Smooth muscle cell (in vitro differentiated cells): ENCODE data around the gene ANKS1B. TPM values are rescaled to one million over a fixed set of nuclear protein-coding genes. Genes with fewer than 3 reads are reported as not detected.
"Not testable (repeated sequence)": the region's sequence is repeated elsewhere in the genome, so short reads cannot be mapped to it uniquely, and the experiment has no call there.

ENCODE experiments used
- DNase-seq: peaks from one replicate; lab custom pipeline; 2025; ENCODE audit not compliant: unreplicated experiment; lab: John Stamatoyannopoulos, UW
- H2AFZ ChIP-seq: fragments of 200-600 bp; sonication (generic); 2 replicates; pipeline ENCODE4 v1.6.0; 2016; ENCODE audit warnings: antibody characterized with exemption, low read depth, mild to moderate bottlenecking
- H3F3A ChIP-seq: fragments of 200-600 bp; sonication (generic); 2 replicates; pipeline ENCODE4 v1.6.0; 2017; ENCODE audit warnings: antibody characterized with exemption, low read depth
- H3K27ac ChIP-seq: fragments of 200-600 bp; sonication (generic); 2 replicates; pipeline ENCODE4 v1.5.1; 2016; ENCODE audit warnings: low read depth, mild to moderate bottlenecking
- H3K27me3 ChIP-seq: fragments of 200-600 bp; sonication (generic); 2 replicates; pipeline ENCODE4 v1.6.1; 2016; ENCODE audit warnings: low read depth, mild to moderate bottlenecking
- H3K36me3 ChIP-seq: fragments of 200-600 bp; sonication (generic); 2 replicates; pipeline ENCODE4 v1.5.1; 2016; ENCODE audit warnings: low read depth
- H3K4me1 ChIP-seq: fragments of 200-600 bp; sonication (generic); 2 replicates; pipeline ENCODE4 v1.5.1; 2016; ENCODE audit warnings: low read depth
- H3K4me2 ChIP-seq: fragments of 200-600 bp; sonication (generic); 2 replicates; pipeline ENCODE4 v1.6.0; 2016; ENCODE audit warnings: mild to moderate bottlenecking
- H3K4me3 ChIP-seq: fragments of 200-600 bp; sonication (generic); 2 replicates; pipeline ENCODE4 v1.5.1; 2016; ENCODE audit warnings: mild to moderate bottlenecking
- H3K79me2 ChIP-seq: fragments of 200-600 bp; sonication (generic); 2 replicates; pipeline ENCODE4 v1.6.0; 2016; ENCODE audit warnings: low read depth, mild to moderate bottlenecking
- H3K9ac ChIP-seq: fragments of 200-600 bp; sonication (generic); 2 replicates; pipeline ENCODE4 v1.6.0; 2016; ENCODE audit warnings: low read depth
- H3K9me3 ChIP-seq: fragments of 200-600 bp; sonication (generic); replicated peaks from 2 replicates; pipeline ENCODE4 v1.5.1; 2016; ENCODE audit warnings: low read depth
- H4K20me1 ChIP-seq: fragments of 200-600 bp; sonication (generic); 2 replicates; pipeline ENCODE4 v1.6.0; 2016; ENCODE audit warnings: low read depth
- WGBS: methylation state at CpG from one replicate; pipeline ENCODE4 v1.1.7; 2016; ENCODE audit warnings: low lambda C conversion rate; 5-methylcytosine and 5-hydroxymethylcytosine counted together
- polyA plus RNA-seq: library from polyadenylated mRNA; unstranded; fragments of >200 nt; fragmentation: Nextera tagmentation; extraction: Ambion mirVana; gene quantifications from 2 replicates; pipeline ENCODE4 v1.2.1, GENCODE V29; 2016
- total RNA-seq: library from RNA; depleted of rRNA; stranded (reverse); fragments of >200 nt; gene quantifications from 2 replicates; pipeline ENCODE4 v1.2.3, GENCODE V29; 2014
- TF ChIP-seq, protein P1 (sequence below): fragments of 200-600 bp; sonication (generic); IDR thresholded peaks from 2 replicates; pipeline ENCODE4 v1.5.1; 2017; ENCODE audit warnings: borderline replicate concordance, mild to moderate bottlenecking, antibody characterized with exemption; ENCODE audit not compliant: insufficient read depth, poor library complexity, severe bottlenecking

ANKS1B gene
- total and polyA plus RNA-seq, 2 experiments from 2014 or later, result 0.47 to 7.3 TPM

DNA sequence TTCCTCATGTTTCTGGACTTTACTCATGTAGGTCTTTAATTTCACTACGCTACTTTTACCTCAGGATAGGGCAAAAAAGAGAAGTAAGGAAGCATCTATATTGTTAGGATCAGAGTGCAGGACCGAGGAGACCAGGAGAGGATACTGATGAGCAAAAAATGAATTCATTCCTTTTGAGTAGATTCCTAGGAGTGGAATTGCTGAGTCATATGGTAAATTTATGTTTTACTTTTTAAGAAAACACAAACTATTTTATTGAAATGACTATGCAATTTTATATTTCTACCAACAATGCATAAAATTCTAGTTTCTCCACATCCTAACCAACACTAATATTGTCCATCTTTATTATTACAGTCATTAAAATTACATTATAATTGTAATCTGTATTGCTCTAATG is 388.0 kb downstream of the ANKS1B start:
- no peak overlapping the region for H3K27ac ChIP-seq
- WGBS, result 95% methylated on average over 2 of the region's 2 CpGs
- TF ChIP-seq, protein P1, sequence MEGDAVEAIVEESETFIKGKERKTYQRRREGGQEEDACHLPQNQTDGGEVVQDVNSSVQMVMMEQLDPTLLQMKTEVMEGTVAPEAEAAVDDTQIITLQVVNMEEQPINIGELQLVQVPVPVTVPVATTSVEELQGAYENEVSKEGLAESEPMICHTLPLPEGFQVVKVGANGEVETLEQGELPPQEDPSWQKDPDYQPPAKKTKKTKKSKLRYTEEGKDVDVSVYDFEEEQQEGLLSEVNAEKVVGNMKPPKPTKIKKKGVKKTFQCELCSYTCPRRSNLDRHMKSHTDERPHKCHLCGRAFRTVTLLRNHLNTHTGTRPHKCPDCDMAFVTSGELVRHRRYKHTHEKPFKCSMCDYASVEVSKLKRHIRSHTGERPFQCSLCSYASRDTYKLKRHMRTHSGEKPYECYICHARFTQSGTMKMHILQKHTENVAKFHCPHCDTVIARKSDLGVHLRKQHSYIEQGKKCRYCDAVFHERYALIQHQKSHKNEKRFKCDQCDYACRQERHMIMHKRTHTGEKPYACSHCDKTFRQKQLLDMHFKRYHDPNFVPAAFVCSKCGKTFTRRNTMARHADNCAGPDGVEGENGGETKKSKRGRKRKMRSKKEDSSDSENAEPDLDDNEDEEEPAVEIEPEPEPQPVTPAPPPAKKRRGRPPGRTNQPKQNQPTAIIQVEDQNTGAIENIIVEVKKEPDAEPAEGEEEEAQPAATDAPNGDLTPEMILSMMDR, result no peak
- H3K79me2 ChIP-seq, result no peaks in the 10 kb centered on the region
- H4K20me1 ChIP-seq, result no peaks in the 10 kb centered on the region
- H3K4me2 ChIP-seq, result no peak overlapping the region
- no peak overlapping the region for H2AFZ ChIP-seq
- no peak overlapping the region for H3K4me3 ChIP-seq
- DNase-seq, result no peak
- no peaks in the 10 kb centered on the region for H3K36me3 ChIP-seq
- H3K9ac ChIP-seq, result no peak overlapping the region
- H3K27me3 ChIP-seq, result no peaks in the 10 kb centered on the region
- H3K4me1 ChIP-seq, result no peaks in the 10 kb centered on the region
- H3K9me3 ChIP-seq, result no peaks in the 10 kb centered on the region
- no peaks in the 10 kb centered on the region for H3F3A ChIP-seq

DNA sequence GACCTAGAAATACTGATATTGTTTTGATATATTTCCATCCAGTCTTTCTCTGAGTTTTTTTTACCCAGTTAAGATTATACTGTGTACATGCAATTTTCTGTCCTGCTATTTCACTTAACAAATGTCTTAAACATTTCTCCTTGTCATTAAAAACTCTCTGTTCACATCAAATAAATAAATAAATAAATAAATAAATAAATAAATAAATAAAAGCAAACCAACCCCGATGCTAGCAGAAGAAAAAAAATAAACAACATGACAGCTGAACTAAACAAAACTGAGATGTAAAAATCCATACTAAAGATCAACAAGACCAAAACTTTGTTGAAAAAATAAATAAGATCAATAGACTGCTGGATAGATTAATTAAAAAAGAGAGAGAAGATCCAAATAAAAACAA is 407.6 kb downstream of the ANKS1B start:
- not testable (repeated sequence) for H3K79me2 ChIP-seq, H2AFZ ChIP-seq, H3K27ac ChIP-seq, H3K9ac ChIP-seq, H3K9me3 ChIP-seq, DNase-seq, H3F3A ChIP-seq, H3K4me2 ChIP-seq, H3K36me3 ChIP-seq, H4K20me1 ChIP-seq, H3K27me3 ChIP-seq, H3K4me3 ChIP-seq, H3K4me1 ChIP-seq
- WGBS, result 91% methylated on average over 1 of the region's 1 CpG

DNA sequence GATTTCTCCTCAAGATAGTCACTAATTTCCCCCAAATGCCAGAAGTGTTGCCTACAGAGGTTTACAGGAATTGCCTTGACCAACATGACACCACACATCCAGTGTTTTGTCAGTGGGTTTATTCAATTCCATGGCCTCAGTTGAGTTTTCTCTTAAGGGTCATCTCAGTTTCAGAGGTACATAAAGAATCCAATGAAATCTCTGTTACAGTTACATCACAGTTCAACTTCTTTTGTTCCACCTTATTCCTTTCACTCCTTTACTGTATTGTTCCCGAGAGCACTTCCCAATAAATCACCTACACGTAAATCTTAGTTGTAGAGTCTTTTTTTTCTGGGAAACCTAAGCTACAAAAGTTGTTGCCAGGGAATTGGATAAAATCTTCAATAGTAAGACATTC is 410.8 kb downstream of the ANKS1B start:
- no peak for DNase-seq
- Histone ChIP-seq H3K4me1 (no peaks in the 10 kb centered on the region), H3K9ac (no peak overlapping the region), H3F3A (no peaks in the 10 kb centered on the region), H3K27me3 (no peaks in the 10 kb centered on the region), H3K79me2 (no peaks in the 10 kb centered on the region), H3K4me3 (no peak overlapping the region), H4K20me1 (no peaks in the 10 kb centered on the region), H3K27ac (no peak overlapping the region), H3K4me2 (no peak overlapping the region), H3K9me3 (no peaks in the 10 kb centered on the region), H2AFZ (no peak overlapping the region), H3K36me3 (no peaks in the 10 kb centered on the region)
- WGBS, result 92% methylated on average over 2 of the region's 2 CpGs
- TF ChIP-seq, protein P1, result no peak

DNA sequence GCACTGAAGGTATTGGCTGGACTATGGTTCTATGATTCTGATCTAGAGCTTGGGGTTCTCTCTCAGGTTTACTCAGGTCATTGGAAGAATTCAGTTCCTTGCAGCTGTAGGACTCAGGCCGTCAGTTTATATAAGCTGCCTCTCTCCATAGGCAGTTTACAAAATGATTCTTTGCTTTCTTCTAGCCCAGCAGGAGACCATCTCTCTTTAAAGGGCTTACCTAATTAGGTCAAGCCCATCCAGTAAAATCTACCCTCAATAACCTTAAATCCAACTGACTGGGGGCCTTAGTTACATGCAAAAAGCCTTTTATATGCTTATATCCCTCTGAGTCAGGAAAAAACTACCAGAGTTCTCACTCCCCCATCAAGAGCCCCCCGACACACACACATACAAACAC is 417.7 kb downstream of the ANKS1B start:
- Histone ChIP-seq H3K4me1 (no peaks in the 10 kb centered on the region), H3K4me2 (no peak overlapping the region), H2AFZ (no peak overlapping the region), H4K20me1 (no peaks in the 10 kb centered on the region), H3K9ac (no peak overlapping the region), H3K4me3 (no peak overlapping the region), H3K36me3 (no peaks in the 10 kb centered on the region), H3K9me3 (no peaks in the 10 kb centered on the region), H3K27me3 (no peaks in the 10 kb centered on the region), H3K79me2 (no peaks in the 10 kb centered on the region), H3K27ac (no peak overlapping the region), H3F3A (no peaks in the 10 kb centered on the region)
- 73% methylated on average over 2 of the region's 2 CpGs for WGBS
- no peak for DNase-seq
- TF ChIP-seq, protein P1, result no peak
